ENCODE measurements around the gene SUMO3.

DNA sequence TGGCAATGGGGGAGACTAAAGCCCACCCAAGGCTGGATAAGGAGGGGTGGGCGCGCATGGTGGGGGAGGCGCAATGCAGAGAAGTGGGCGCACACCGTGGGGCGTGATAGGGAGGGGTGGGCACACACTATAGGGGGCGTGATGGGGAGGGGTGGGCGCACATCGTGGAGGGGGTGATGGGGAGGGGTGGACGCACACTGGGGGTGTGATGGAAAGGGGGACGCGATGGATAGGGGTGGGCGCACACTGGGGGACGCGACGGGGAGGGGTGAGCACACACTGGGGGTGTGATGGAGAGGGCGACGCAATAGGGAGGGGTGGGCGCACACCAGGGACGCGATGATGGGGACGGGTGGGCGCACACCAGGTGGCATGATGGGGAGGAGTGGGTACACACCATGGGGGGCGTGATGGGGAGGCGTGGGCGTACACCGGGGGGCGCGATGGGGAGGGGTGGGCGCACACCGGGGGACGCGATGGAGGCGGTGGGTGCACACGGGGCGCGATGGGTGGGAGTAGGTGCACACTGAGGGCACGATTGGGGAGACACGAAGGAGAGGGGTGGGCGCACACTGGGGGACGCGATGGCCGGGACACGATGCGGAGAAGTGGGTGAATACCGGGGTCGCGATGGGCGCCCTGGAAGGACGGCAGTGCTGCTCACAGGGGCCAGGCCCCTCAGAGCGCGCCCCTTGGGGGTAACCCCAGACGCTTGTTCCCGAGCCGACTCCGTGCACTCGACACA is 929 bp downstream of the SUMO3 start:
- TF ChIP-seq POLR2A (IDR thresholded peaks at IDR 0.05): no peak
- TF ChIP-seq, protein P1, sequence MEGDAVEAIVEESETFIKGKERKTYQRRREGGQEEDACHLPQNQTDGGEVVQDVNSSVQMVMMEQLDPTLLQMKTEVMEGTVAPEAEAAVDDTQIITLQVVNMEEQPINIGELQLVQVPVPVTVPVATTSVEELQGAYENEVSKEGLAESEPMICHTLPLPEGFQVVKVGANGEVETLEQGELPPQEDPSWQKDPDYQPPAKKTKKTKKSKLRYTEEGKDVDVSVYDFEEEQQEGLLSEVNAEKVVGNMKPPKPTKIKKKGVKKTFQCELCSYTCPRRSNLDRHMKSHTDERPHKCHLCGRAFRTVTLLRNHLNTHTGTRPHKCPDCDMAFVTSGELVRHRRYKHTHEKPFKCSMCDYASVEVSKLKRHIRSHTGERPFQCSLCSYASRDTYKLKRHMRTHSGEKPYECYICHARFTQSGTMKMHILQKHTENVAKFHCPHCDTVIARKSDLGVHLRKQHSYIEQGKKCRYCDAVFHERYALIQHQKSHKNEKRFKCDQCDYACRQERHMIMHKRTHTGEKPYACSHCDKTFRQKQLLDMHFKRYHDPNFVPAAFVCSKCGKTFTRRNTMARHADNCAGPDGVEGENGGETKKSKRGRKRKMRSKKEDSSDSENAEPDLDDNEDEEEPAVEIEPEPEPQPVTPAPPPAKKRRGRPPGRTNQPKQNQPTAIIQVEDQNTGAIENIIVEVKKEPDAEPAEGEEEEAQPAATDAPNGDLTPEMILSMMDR (IDR thresholded peaks at IDR 0.05): no peak
